Sigmoid colon (tissue), 7 donors: ENCODE data around the gene TLL2. TPM values are rescaled to one million over a fixed set of nuclear protein-coding genes. Genes with fewer than 3 reads are reported as not detected.

ENCODE experiments used
- DNase-seq: peaks from one replicate; pipeline ENCODE4 v3.0.0-alpha.2; 2019
- H3K27ac ChIP-seq, 4 donors: fragments of 200-600 bp; sonication (generic); one replicate each; pipeline ENCODE4 v1.5.1; 2016 to 2019; ENCODE audit warnings: mild to moderate bottlenecking in 1 of 4
- H3K27me3 ChIP-seq, 3 donors: fragments of 200-600 bp; sonication (generic); one replicate each; pipeline ENCODE4 v1.5.1; 2019; ENCODE audit warnings: mild to moderate bottlenecking in 1 of 3
- H3K36me3 ChIP-seq, 4 donors: fragments of 200-600 bp; sonication (generic); one replicate each; pipeline ENCODE4 v1.5.1; 2016 to 2019
- H3K4me1 ChIP-seq, 4 donors: fragments of 200-600 bp; sonication (generic); one replicate each; pipeline ENCODE4 v1.5.1; 2017 to 2019
- H3K4me3 ChIP-seq, 4 donors: fragments of 200-600 bp; sonication (generic); one replicate each; pipeline ENCODE4 v1.5.1; 2017 to 2019; ENCODE audit warnings: mild to moderate bottlenecking in 2 of 4, moderate library complexity in 1 of 4
- H3K9me3 ChIP-seq, 4 donors: fragments of 200-600 bp in 3 of 4; sonication (generic) in 3 of 4; one replicate each; pipeline versions ENCODE4 v1.5.1 to v1.6.1; 2013 to 2019
- EP300 ChIP-seq, 4 donors: sonication (generic); formaldehyde crosslinking; IDR thresholded peaks; one replicate each; pipeline ENCODE4 v1.6.1; 2017; ENCODE audit warnings: antibody characterized with exemption in 4 of 4
- POLR2A ChIP-seq, 2 donors: fragments of 450-650 bp; IDR thresholded peaks; one replicate each; pipeline ENCODE4 v1.6.1; 2016; ENCODE audit warnings: antibody characterized with exemption in 2 of 2, mild to moderate bottlenecking in 2 of 2, moderate library complexity in 2 of 2
- POLR2AphosphoS5 ChIP-seq, 4 donors: sonication (generic); formaldehyde crosslinking; IDR thresholded peaks; one replicate each; pipeline ENCODE4 v1.6.1; 2017; ENCODE audit warnings: antibody characterized with exemption in 4 of 4
- WGBS, 2 donors: extraction: QIAGEN DNeasy Blood & Tissue Kit; methylation state at CpG; one replicate each; pipeline ENCODE4 v1.1.7; 2013; 5-methylcytosine and 5-hydroxymethylcytosine counted together
- intact Hi-C: fragments of 100-400 bp; cut with DNase I; formaldehyde crosslinking; loops from one replicate; pipeline ENCODE4 v1.15.1; 2023
- polyA plus RNA-seq, 3 donors: library from polyadenylated mRNA; stranded (reverse); fragments of 200-250 nt; gene quantifications; one replicate each; pipeline ENCODE4 v1.2.3, GENCODE V29; 2013
- total RNA-seq, 4 donors: library from RNA; depleted of rRNA; stranded (reverse); fragments of >200 nt; gene quantifications; one replicate each; pipeline ENCODE4 v1.1.0, GENCODE V29; 2016
- TF ChIP-seq, protein P1 (sequence below), 4 experiments: fragments of 450-650 bp in 3 of 4; fragments of 200-600 bp in 1 of 4; IDR thresholded peaks; one replicate each; pipeline ENCODE4 v1.5.1; 2016 to 2019; ENCODE audit warnings: antibody characterized with exemption in 4 of 4, mild to moderate bottlenecking in 3 of 4, moderate library complexity in 2 of 4
- donor health status: healthy with polysubstance abuse.
- donor health status: Bipolar disorder and iron deficiency.
- donor health status: healthy.

TLL2 gene
- total and polyA plus RNA-seq, 7 donors, result 0.14 to 2.2 (median 0.36) TPM; not detected in 2

GRCh38 chr10:96538683-96539082 lies 25.0 kb upstream of the TLL2 start:
- H3K27me3 ChIP-seq, result no peaks in the 10 kb centered on the region
- no peak overlapping the region for H3K4me3 ChIP-seq
- H3K27ac ChIP-seq, result no peak overlapping the region
- 97 to 98% methylated on average over 1 of the region's 1 CpG for WGBS, 2 donors
- intact Hi-C loops, result no loop called here
- peaks cover 0 to 2% (median 0%) of the 10 kb centered on the region in 4 donors for H3K4me1 ChIP-seq
- H3K9me3 ChIP-seq, result no peaks in the 10 kb centered on the region
- no peak for DNase-seq
- H3K36me3 ChIP-seq, result peaks cover 0 to 42% (median 5%) of the 10 kb centered on the region in 4 donors
- TF ChIP-seq POLR2A (IDR thresholded peaks at IDR 0.05) (no peak), POLR2AphosphoS5 (IDR thresholded peaks at IDR 0.05) (no peak), EP300 (IDR thresholded peaks at IDR 0.05) (no peak)
- TF ChIP-seq, protein P1, sequence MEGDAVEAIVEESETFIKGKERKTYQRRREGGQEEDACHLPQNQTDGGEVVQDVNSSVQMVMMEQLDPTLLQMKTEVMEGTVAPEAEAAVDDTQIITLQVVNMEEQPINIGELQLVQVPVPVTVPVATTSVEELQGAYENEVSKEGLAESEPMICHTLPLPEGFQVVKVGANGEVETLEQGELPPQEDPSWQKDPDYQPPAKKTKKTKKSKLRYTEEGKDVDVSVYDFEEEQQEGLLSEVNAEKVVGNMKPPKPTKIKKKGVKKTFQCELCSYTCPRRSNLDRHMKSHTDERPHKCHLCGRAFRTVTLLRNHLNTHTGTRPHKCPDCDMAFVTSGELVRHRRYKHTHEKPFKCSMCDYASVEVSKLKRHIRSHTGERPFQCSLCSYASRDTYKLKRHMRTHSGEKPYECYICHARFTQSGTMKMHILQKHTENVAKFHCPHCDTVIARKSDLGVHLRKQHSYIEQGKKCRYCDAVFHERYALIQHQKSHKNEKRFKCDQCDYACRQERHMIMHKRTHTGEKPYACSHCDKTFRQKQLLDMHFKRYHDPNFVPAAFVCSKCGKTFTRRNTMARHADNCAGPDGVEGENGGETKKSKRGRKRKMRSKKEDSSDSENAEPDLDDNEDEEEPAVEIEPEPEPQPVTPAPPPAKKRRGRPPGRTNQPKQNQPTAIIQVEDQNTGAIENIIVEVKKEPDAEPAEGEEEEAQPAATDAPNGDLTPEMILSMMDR (IDR thresholded peaks at IDR 0.05), result no peak

DNA sequence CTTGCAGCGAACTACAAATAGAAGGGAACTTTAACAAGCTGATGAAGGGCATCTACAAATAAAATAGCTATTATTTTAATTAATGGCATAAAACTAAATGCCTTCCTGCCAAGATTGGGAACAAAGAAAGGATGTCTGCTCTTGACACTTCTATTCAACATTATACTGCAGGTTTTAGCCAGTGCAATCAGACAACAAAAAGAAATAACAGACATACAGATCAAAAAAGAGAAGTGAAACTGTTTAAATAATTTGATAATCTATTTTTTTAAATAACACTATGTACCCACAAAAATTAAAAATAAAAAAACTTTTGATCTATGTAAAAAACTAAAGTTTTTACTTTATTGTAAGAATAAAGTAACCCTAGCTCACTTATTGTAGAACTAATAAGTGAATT lies 22.4 kb upstream of the TLL2 start:
- intact Hi-C loops, result no loop called here
- TF ChIP-seq, protein P1 (IDR thresholded peaks at IDR 0.05), result no peak
- TF ChIP-seq POLR2AphosphoS5 (IDR thresholded peaks at IDR 0.05), result no peak
- no peak for TF ChIP-seq POLR2A (IDR thresholded peaks at IDR 0.05)
- TF ChIP-seq EP300 (IDR thresholded peaks at IDR 0.05), result no peak
- no peaks in the 10 kb centered on the region for H3K27me3 ChIP-seq
- no peak for DNase-seq
- H3K4me3 ChIP-seq, result no peak overlapping the region
- WGBS, 2 donors, result 95 to 96% methylated on average over 1 of the region's 1 CpG
- H3K9me3 ChIP-seq, result no peaks in the 10 kb centered on the region
- H3K4me1 ChIP-seq, result peaks cover 0 to 17% (median 2%) of the 10 kb centered on the region in 4 donors
- no peak overlapping the region for H3K27ac ChIP-seq
- H3K36me3 ChIP-seq, result peaks cover 0 to 21% (median 8%) of the 10 kb centered on the region in 4 donors

- Histone ChIP-seq H3K4me3 (no peak overlapping the region), H3K27ac (no peak overlapping the region), H3K36me3 (peaks cover 3 to 37% (median 12%) of the 10 kb centered on the region in 4 donors), H3K9me3 (no peaks in the 10 kb centered on the region), H3K27me3 (no peaks in the 10 kb centered on the region), H3K4me1 (peaks cover 0 to 17% (median 2%) of the 10 kb centered on the region in 4 donors)
- no peak for DNase-seq
- WGBS, 2 donors, result 14 to 70% methylated on average over 1 of the region's 1 CpG
- intact Hi-C loops, result no loop called here
- TF ChIP-seq POLR2A (IDR thresholded peaks at IDR 0.05) (no peak), EP300 (IDR thresholded peaks at IDR 0.05) (no peak), POLR2AphosphoS5 (IDR thresholded peaks at IDR 0.05) (peak in 2 of 4 donors; percentile 25 to 31)
- TF ChIP-seq, protein P1 (IDR thresholded peaks at IDR 0.05), result no peak
Observed at GRCh38 chr10:96532523-96532922, 18.8 kb upstream of the TLL2 start.

DNA sequence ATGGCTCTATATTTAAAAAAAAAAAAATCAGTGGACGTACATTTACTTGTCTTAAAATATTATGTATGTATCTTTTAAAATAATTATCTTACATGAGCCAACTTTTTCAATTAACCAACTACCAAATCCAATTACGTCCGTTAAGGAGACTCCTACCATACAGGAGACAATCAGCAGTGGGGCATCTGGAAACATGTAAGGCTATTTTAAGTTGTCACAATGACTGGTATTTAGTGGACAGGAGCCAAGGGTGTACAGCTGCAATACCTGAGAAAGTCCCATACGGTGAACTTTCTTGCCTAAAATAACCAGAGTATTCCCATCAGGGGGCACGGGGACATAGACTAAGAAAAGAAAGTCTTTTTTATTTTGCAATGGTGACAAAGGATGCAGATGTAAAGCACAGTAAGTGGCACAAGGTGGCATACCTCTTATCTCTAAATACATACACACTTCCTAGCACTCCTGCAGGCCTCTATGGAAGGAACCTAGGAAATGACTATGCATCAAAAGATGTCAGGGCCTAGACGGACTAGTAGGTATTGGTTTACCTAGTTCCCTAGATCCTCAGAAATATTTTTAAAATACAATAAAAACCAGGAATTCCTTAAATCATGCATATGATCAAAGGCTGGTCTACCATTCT lies 16.0 kb upstream of the TLL2 start:
- Histone ChIP-seq H3K27me3 (no peaks in the 10 kb centered on the region), H3K9me3 (no peaks in the 10 kb centered on the region), H3K36me3 (peaks cover 10 to 65% (median 22%) of the 10 kb centered on the region in 4 donors), H3K4me3 (no peak overlapping the region), H3K27ac (no peak overlapping the region), H3K4me1 (peaks cover 0 to 17% (median 2%) of the 10 kb centered on the region in 4 donors)
- intact Hi-C loops, result no loop called here
- no peak for TF ChIP-seq POLR2AphosphoS5 (IDR thresholded peaks at IDR 0.05)
- TF ChIP-seq, protein P1 (IDR thresholded peaks at IDR 0.05), result no peak
- no peak for TF ChIP-seq EP300 (IDR thresholded peaks at IDR 0.05)
- TF ChIP-seq POLR2A (IDR thresholded peaks at IDR 0.05), result no peak
- WGBS, 2 donors, result 86 to 88% methylated on average over 6 of the region's 6 CpGs
- DNase-seq, result no peak
